ENCODE data around the gene PTX4. TPM values are rescaled to one million over a fixed set of nuclear protein-coding genes. Genes with fewer than 3 reads are reported as not detected.

Gene PTX4
- total RNA-seq, 1 donor from 2014 or later, result not detected

- Mint-ChIP-seq H3K27ac (ENCODE audit: unreplicated experiment) (no peak overlapping the region), H3K4me1 (ENCODE audit: low read depth) (peaks cover 18% of the 10 kb centered on the region), H3K9me3 (ENCODE audit: low read depth) (no peaks in the 10 kb centered on the region), H3K27me3 (ENCODE audit: low read depth) (no peaks in the 10 kb centered on the region), H3K36me3 (ENCODE audit: low read depth) (peaks cover 7% of the 10 kb centered on the region), H3K4me3 (ENCODE audit: unreplicated experiment) (no peak overlapping the region)
- DNase-seq (ENCODE audit: low spot score), result no peak
- TF ChIP-seq CTCF (IDR thresholded peaks at IDR 0.05), result no peak
Observed at GRCh38 chr16:1496464-1496863, 7.7 kb upstream of the PTX4 start.

- Mint-ChIP-seq H3K4me1 (ENCODE audit: low read depth) (peaks cover 18% of the 10 kb centered on the region), H3K9me3 (ENCODE audit: low read depth) (no peaks in the 10 kb centered on the region), H3K4me3 (ENCODE audit: unreplicated experiment) (no peak overlapping the region), H3K27me3 (ENCODE audit: low read depth) (no peaks in the 10 kb centered on the region), H3K27ac (ENCODE audit: unreplicated experiment) (no peak overlapping the region), H3K36me3 (ENCODE audit: low read depth) (peaks cover 7% of the 10 kb centered on the region)
- no peak for DNase-seq (ENCODE audit: low spot score)
- no peak for TF ChIP-seq CTCF (IDR thresholded peaks at IDR 0.05)
Observed at GRCh38 chr16:1495889-1496262, 7.1 kb upstream of the PTX4 start.

- no peaks in the 10 kb centered on the region for H3K27me3 Mint-ChIP-seq (ENCODE audit: low read depth)
- peaks cover 18% of the 10 kb centered on the region for H3K4me1 Mint-ChIP-seq (ENCODE audit: low read depth)
- no peaks in the 10 kb centered on the region for H3K9me3 Mint-ChIP-seq (ENCODE audit: low read depth)
- no peak overlapping the region for H3K4me3 Mint-ChIP-seq (ENCODE audit: unreplicated experiment)
- no peak for DNase-seq (ENCODE audit: low spot score)
- no peak overlapping the region for H3K27ac Mint-ChIP-seq (ENCODE audit: unreplicated experiment)
- no peak for TF ChIP-seq CTCF (IDR thresholded peaks at IDR 0.05)
- peaks cover 7% of the 10 kb centered on the region for H3K36me3 Mint-ChIP-seq (ENCODE audit: low read depth)
Observed at GRCh38 chr16:1495211-1495888, 6.6 kb upstream of the PTX4 start.

- Mint-ChIP-seq H3K9me3 (ENCODE audit: low read depth) (no peaks in the 10 kb centered on the region), H3K36me3 (ENCODE audit: low read depth) (peaks cover 7% of the 10 kb centered on the region), H3K27me3 (ENCODE audit: low read depth) (no peaks in the 10 kb centered on the region), H3K4me1 (ENCODE audit: low read depth) (peaks cover 18% of the 10 kb centered on the region), H3K27ac (ENCODE audit: unreplicated experiment) (no peak overlapping the region), H3K4me3 (ENCODE audit: unreplicated experiment) (peak overlapping the region; percentile 88)
- TF ChIP-seq CTCF (IDR thresholded peaks at IDR 0.05), result no peak
- DNase-seq (ENCODE audit: low spot score), result no peak
Observed at GRCh38 chr16:1494711-1495110, 6.0 kb upstream of the PTX4 start.

- DNase-seq (ENCODE audit: low spot score), result no peak
- Mint-ChIP-seq H3K27me3 (ENCODE audit: low read depth) (no peaks in the 10 kb centered on the region), H3K4me1 (ENCODE audit: low read depth) (peaks cover 18% of the 10 kb centered on the region), H3K27ac (ENCODE audit: unreplicated experiment) (peak overlapping the region; percentile 84), H3K4me3 (ENCODE audit: unreplicated experiment) (peak overlapping the region; percentile 88), H3K9me3 (ENCODE audit: low read depth) (no peaks in the 10 kb centered on the region), H3K36me3 (ENCODE audit: low read depth) (peaks cover 7% of the 10 kb centered on the region)
- TF ChIP-seq CTCF (IDR thresholded peaks at IDR 0.05), result peak; percentile 83
Observed at GRCh38 chr16:1494129-1494640, 5.4 kb upstream of the PTX4 start.

Measured in chondrocyte (in vitro differentiated cells).